ENCODE results near the gene ZNF160.
A peak's percentile ranks its signal among the peaks of the same experiment; 100 is the strongest.
"Not testable (repeated sequence)": the region's sequence is repeated elsewhere in the genome, so short reads cannot be mapped to it uniquely, and the experiment has no call there.

ZNF160 gene

DNA sequence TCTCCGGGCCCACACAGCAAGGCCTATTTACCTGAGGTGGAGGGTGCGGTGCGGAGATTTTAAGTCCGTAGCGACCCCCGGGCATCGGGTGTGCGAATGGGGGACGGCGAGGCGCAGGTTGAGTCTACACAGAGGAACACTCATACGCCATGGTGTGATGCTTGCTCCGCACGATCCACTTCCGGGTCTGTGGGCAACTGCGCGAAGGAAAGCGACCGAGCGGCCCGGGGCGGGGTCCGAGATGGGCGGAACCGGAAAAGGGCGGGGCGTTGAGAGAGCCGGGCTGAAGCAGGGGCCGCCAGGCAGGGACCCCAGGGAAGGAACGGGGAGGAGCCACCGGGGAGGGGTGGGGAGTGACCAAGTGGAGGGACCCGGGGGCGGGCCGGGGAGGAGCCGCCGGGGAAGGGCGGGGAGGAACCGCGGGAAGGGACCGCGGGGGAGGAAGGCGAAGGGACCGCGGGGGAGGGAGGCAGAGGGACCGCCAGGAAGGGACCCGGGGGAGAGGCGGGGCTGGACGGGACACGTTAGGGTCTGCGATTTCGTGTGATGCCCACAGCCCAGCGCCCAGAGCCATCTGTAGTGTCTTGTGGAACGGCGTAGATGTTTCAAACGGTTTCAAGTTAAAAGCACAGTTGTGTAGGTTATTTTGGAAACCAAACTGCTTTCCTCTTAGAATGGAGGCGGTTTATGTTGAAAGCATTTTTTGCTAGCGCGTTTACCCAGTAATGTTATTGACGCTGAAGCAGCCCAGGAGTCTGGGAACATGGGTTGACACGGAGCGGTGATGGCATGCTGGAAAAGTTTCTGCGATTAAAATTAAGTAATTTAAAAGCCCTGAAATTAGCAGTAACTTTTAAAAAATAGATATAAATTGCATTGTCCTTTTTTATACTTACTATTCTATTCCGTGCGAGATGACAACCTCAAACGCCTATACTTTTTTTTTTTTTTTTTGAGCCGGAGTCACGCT, at the start of gene ZNF160:
TSS of gene ZNF160 (minus strand) at position 189 of the 970 bp plus-strand sequence. CDS start 17,146 bp downstream, outside the sequence.
- FAIRE-seq: peak; percentile 42

DNA sequence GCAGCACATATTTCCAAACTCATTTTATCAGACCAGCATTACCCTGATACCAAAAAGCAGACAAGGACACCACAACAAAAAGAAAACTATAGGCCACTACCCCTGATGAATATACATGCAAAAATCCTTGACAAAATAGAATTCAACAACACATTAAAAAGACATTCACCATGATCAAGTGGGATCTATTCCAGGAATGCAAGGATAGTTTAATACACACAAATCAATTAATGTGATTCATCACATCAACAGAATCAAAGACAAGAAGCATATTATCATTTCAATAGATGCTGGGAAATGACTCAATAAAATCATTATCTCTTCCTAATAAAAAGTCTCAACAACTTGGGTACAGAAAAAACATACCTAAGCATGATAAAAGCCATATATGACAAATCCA, 44.4 kb upstream of the ZNF160 start:
- DNase-seq (ENCODE audit: low spot score): no peak
- FAIRE-seq: no peak

More for the DNA sequence above, at the start of gene ZNF160:
- peak; percentile 81 for DNase-seq (ENCODE audit: low spot score)

- FAIRE-seq: no peak
Measured at GRCh38 chr19:53140351-53140750, 37.1 kb upstream of the ZNF160 start.

GRCh38 chr19:53136432-53136831, 33.2 kb upstream of the ZNF160 start:
- FAIRE-seq: no peak
- no peak for DNase-seq (ENCODE audit: low spot score)

More at GRCh38 chr19:53140351-53140750, 37.1 kb upstream of the ZNF160 start:
- DNase-seq (ENCODE audit: low spot score): no peak

DNA sequence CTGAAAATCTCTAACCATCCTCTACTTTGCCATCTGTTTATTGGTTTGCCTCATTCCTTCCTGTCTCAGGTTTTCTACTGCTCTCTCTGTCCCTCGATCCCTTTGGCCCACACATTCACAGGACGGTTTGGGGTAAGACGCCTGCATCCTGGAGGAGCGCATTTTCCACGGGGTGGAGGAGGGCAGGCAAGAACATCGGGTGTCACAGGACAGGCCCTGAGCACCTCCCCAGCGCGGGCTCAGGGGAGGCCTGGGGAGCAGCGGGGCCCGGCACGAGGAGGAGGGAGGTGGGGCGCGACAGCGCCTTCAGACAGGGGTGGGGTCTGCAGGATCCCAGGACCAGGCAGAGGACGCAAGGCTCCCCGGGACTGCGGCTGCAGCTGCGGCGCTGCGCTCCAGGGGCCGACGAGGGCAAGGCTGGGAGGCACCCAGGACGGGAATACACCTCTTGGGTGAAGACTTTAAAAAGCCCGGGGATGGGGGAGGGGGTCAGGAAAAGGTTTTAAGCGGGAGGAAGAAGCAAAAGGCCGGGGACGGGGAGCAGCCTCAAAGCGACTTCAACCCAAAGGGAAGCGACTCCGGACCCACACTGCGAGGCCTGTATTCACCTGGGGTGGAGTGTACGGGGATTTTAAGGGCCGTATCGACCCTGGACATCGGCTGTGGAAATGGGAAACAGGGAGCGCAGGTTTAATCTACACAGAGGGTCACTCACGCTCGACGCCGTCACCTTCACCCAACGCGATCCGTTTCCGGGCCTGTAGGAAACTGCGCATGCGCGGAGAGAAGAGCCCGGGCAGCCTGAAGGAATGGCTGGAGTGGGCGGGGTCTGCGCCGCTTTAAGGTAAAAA, 29.1 kb upstream of the ZNF160 start, which contains the start of gene ZNF415:
TSS of gene ZNF415 (minus strand) at position 770 of the 851 bp plus-strand sequence. CDS start 10,234 bp downstream, outside the sequence.
- FAIRE-seq: no peak
- peak; percentile 44 for DNase-seq (ENCODE audit: low spot score)

DNA sequence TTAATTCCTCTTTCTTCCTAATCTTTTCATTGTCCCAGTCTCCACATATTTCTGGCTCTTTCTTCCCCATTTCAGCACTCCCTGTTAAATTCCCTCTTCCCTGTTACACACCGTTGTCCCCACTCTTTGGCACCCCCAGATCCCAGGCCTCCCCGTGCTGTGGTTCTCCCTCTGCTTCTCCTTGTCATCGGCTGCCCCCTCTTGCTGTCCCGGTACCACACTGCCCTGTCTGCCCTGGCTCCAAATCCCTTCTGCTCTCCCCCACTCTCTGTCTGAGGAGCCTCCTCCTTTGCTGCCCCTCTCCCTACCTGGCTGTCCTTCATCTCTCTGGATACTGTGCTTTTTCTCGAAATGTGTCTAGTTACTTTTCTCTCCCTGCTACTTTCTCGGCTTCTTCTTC, 28.5 kb upstream of the ZNF160 start:
- FAIRE-seq (no peak), DNase-seq (ENCODE audit: low spot score) (no peak)

DNA sequence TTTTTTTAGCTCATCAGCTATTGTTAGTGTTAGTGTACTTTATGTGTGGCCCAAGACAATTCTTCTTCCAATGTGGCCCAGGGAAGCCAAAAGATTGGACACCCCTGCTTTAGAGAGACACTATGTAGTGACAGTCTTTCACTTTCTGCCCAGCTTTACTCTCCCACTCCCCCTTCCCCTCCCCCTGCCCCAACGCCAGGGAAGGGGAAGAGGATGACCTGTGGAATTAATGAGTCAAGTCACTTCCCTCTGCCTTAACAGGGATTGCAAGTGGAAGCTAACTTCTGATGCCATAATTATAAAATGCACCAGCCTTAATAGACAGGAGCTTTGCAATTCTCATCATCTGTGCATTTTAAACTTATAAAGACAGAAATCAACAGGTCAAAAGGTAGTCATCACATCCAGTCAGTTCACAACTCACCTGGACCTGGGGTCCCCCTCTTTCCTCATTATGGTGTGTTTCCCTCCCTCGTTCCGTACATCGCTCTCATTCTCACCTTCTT, 27.9 kb upstream of the ZNF160 start:
- FAIRE-seq (no peak), DNase-seq (ENCODE audit: low spot score) (no peak)

DNA sequence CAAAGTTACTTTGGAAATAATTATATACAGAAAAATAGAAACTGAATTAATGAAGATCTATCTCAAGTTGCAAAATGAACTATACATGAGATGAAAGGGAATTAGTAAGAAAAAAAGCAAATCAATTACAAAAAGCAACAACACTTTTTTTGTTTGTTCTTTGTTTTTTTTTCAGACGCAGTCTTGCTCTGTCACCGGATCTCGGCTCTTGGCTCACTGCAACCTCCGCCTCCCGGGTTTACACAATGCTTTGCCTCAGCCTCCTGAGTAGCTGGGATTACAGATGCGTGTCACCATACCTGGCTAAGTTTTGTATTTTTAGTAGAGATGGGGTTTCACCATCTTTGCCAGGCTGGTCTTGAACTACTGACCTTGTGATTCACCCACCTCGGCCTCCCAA, 27.3 kb upstream of the ZNF160 start:
- DNase-seq (ENCODE audit: low spot score): no peak
- FAIRE-seq: no peak

DNA sequence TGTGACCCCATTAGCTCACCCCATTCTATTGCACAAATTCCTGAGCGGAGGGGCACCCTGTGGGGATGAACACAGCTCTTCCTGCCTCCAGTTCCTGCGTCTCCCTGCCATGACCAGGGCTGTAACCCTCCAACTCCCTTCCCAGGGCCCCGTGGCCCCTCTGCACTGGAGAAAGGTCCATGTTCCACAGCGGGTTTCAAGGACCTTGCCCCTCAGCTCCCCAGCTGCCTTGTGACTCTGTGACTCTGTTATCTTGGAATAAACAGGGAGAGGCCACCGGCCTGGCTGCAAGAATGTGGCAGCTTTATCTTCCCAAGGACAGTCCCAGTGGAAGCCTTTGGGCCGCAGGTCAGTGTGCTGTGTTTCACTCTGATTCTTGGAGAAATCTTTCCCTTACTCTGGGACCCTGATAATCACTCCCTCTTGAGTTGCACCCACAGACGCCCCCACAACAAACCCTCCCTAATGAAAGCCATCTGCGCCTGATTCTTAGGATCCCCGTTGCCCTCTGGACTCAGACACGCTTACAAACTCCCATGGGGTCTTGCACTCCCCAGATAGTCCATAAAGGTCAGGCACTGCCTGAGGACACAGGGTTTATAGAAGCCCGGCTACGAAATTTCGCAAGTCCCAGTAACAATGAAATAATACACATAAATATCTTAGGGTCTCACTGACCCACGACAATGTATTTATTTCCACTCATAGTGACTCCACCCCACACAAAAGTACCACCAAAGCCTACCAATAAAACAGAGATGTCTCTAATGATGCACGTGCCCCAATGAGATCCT, 23.7 kb upstream of the ZNF160 start:
- DNase-seq (ENCODE audit: low spot score); FAIRE-seq: not testable (repeated sequence)

- DNase-seq (ENCODE audit: low spot score) (no peak), FAIRE-seq (no peak)
Measured at GRCh38 chr19:53123400-53123799, 20.2 kb upstream of the ZNF160 start.

DNA sequence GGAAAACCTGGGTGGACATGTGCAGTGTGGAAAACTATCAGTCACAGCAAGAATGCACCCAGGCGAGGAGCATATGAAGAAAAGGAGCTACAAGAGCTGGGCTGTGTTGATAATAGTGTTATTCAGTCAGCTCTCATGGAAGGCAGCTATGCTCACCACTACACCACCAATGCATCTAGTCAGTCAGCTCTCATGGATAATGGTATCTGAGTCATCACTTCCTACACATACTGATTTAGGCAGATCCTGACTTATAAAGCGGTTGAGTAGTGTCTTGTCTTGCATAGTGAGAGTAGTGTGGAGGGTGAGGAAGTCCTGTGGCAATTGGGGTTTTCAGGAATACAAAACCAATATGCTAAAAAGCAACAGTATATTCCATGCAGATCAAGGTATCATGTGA, 9.1 kb upstream of the ZNF160 start:
- FAIRE-seq: no peak
- DNase-seq (ENCODE audit: low spot score): no peak

DNA sequence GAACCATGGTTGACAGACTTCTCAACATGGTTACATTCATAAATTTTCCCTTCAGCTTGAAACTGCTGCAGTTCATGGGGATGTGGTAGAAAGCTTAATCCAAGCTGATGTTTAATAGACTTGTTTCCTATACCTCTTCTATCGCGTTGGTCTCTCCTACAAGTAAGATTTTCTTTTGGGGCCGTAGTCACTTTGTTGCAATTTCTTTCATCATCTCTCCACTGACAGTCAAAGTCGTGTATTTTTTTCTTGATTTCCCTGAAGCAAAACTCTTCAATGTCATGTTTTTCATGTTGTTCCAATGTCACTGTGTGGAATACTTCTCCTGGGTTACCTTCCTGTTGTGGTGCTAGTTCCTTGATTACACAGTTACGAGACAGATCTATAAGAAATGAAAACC, 6.3 kb upstream of the ZNF160 start:
- no peak for FAIRE-seq

GRCh38 chr19:53102756-53103233, 427 bp downstream of the ZNF160 start:
- FAIRE-seq: no peak
- DNase-seq (ENCODE audit: low spot score): no peak

More for the DNA sequence above, 6.3 kb upstream of the ZNF160 start:
- no peak for DNase-seq (ENCODE audit: low spot score)

GRCh38 chr19:53102206-53102755, 941 bp downstream of the ZNF160 start:
- FAIRE-seq (no peak), DNase-seq (ENCODE audit: low spot score) (no peak)

DNA sequence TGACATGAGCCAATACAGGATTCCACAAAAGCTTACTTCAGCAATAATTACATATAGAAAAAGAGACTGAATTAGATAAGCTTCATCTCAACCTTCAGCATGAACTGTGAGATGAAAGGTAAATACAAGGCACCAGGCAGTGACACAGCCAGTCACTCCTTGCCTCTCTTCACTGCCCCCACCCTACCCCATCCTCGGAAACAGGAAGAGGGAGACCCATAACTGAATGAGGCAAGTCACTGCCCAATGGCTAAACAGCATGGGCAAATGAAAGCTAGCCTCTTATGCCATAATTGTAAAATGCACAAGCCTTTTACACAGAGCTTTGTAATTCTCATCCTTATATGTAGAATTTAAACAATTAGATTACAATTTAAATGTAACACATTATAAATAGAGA, 1.7 kb downstream of the ZNF160 start:
- FAIRE-seq: no peak

DNA sequence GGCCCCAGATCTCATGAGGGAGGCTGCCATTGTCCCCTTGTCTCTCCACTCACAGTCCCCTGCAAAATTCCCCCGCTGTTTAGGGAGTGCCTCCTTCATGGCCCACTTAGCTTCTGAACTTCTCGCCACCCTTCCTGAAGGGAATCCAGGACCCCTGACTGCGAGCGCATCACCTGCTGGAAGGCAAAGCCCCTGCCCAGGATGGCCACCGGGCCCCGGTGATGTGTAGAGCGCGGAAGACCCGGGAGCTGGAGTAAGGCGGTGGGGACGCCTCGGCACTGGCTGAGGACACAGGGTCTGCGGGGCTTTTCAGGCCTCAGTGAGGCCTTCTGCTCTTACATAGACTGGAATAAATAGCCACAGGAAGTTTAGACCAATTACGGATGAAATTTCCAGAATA, 4.7 kb downstream of the ZNF160 start:
- DNase-seq (ENCODE audit: low spot score); FAIRE-seq: not testable (repeated sequence)

More for the DNA sequence above, 1.7 kb downstream of the ZNF160 start:
- no peak for DNase-seq (ENCODE audit: low spot score)

DNA sequence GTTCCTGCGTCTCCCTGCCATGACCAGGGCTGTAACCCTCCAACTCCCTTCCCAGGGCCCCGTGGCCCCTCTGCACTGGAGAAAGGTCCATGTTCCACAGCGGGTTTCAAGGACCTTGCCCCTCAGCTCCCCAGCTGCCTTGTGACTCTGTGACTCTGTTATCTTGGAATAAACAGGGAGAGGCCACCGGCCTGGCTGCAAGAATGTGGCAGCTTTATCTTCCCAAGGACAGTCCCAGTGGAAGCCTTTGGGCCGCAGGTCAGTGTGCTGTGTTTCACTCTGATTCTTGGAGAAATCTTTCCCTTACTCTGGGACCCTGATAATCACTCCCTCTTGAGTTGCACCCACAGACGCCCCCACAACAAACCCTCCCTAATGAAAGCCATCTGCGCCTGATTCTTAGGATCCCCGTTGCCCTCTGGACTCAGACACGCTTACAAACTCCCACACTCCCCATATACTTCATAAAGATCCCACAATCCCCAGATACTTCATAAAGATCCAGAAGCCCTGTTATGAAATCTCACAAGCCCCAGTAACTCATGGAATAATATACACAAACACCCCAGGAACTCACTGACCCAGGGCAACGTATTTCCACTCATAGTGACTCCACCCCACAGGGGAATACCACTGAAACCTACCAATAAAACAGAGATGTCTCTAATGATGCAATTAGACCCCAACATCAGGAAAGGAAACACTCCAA, 6.1 kb downstream of the ZNF160 start:
- not testable (repeated sequence) for FAIRE-seq; DNase-seq (ENCODE audit: low spot score)

DNA sequence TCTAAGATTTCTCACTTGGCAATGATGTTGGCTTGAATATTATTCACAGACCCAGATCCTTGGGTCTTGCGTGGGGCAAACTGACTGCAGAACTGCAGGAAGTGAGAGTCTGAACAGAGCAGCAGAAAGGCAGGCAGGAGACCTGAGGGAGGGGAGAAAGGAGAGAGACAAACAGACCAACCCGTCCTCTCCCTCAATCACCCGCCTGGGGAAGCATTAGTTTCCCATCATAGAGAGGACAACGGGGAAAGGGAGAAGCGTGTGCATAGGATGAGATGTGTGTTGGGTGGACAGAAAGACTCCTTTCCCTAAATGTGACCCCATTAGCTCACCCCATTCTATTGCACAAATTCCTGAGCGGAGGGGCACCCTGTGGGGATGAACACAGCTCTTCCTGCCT, 6.6 kb downstream of the ZNF160 start:
- FAIRE-seq; DNase-seq (ENCODE audit: low spot score): not testable (repeated sequence)

DNA sequence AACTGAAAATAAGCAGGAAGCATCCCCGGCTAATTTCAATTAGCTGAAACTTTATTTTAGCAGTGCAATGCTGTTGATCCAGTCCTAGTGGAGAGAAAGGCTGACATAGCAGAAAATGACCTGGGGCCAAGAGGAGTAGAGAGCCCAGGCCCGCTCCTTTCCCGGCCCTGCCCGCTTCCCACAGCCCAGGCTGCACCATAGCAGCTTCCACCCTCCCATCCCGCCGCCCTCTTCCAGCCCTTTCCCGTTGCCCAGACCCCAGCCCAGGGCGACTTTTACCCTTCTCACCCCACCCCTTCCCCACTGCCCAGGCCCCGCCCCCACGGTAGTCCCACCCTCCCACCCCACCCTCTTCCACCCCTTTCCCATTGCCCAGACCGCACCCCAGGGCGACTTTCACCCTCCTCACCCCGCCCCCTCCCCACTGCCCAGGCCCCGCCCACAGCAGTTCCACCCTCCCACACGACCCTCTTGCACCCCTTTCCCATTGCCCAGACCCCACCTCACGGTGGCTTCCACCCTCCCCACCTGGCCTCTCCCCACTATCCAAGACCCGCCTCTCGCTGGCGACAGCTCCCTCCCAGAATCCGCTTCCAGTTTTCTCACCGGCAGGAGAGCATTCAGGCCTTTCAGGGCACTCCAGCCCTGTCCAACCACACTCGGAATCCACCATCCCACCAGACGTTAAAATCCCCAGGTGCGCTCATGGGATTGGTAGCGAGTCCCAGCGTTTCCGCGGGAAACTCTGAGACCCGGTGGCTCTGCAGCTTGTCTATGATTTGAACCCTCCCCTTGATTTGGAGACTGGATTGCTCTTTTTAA, 8.3 kb downstream of the ZNF160 start:
- DNase-seq (ENCODE audit: low spot score) (no peak), FAIRE-seq (no peak)

Measured in RCC 7860 (cell line).